GM18499 (cell line): Measurements from ENCODE around the gene RNF138.
"Not testable (repeated sequence)": the region's sequence is repeated elsewhere in the genome, so short reads cannot be mapped to it uniquely, and the experiment has no call there.

Experiments
- ATAC-seq: cut with Tn5 transposase; IDR thresholded peaks from one replicate; pipeline ENCODE4 v1.9.1; 2021; ENCODE audit warnings: moderate number of reproducible peaks; ENCODE audit not compliant: insufficient read depth, unreplicated experiment

The RNF138 gene

GRCh38 chr18:32167980-32168730, 76.5 kb downstream of the RNF138 start:
- no peak for ATAC-seq

- ATAC-seq = no peak
These were observed 82.0 kb downstream of the RNF138 start for GRCh38 chr18:32173654-32174053.

- no peak for ATAC-seq
These were observed 83.0 kb downstream of the RNF138 start for GRCh38 chr18:32174719-32175118.

GRCh38 chr18:32175265-32175664, 83.6 kb downstream of the RNF138 start:
- ATAC-seq = no peak

- not testable (repeated sequence) for ATAC-seq
These were observed 85.1 kb downstream of the RNF138 start for GRCh38 chr18:32176745-32177144.

GRCh38 chr18:32177530-32177929, 85.9 kb downstream of the RNF138 start:
- ATAC-seq = no peak
